GM13977 (cell line): ENCODE measurements around the gene CYGB.

ENCODE experiments used
- DNase-seq: peaks from one replicate; pipeline ENCODE4 v3.0.0; 2012; ENCODE audit warnings: low spot score
- CTCF ChIP-seq: IDR thresholded peaks from 2 replicates; pipeline ENCODE4 v1.5.1; 2012; ENCODE audit warnings: mild to moderate bottlenecking, control low read depth; ENCODE audit not compliant: insufficient read depth; ENCODE audit errors: extremely low read depth, missing control alignments
- in situ Hi-C: fragments of 300-500 bp; cut with MboI; formaldehyde crosslinking; loops from one replicate; pipeline ENCODE4 v1.12.0; 2022; ENCODE audit warnings: low sequenced_read_pairs, low pct_unique_long_range_greater_than_20kb, mixed read lengths, inconsistent platforms; ENCODE audit not compliant: unreplicated experiment

CYGB gene

GRCh38 chr17:76582660-76583059 lies 45.2 kb upstream of the CYGB start:
- no peak for TF ChIP-seq CTCF
- in situ Hi-C loops: no loop called here
- no peak for DNase-seq

GRCh38 chr17:76581515-76581914 lies 44.0 kb upstream of the CYGB start:
- no peak for TF ChIP-seq CTCF
- in situ Hi-C loops: no loop called here
- no peak for DNase-seq

- in situ Hi-C loops: no loop called here
- no peak for TF ChIP-seq CTCF
- DNase-seq: peak; percentile 43
Measured at GRCh38 chr17:76579281-76579680, 41.8 kb upstream of the CYGB start.

- no peak for DNase-seq
- no peak for TF ChIP-seq CTCF
- in situ Hi-C loops: no loop called here
Measured at GRCh38 chr17:76578376-76578775, 40.9 kb upstream of the CYGB start.

- TF ChIP-seq CTCF: no peak
- DNase-seq: no peak
- in situ Hi-C loops: no loop called here
Measured at GRCh38 chr17:76577876-76578275, 40.4 kb upstream of the CYGB start.

- in situ Hi-C loops: no loop called here
- TF ChIP-seq CTCF: no peak
- DNase-seq: no peak
Measured at GRCh38 chr17:76576189-76576588, 38.7 kb upstream of the CYGB start.

GRCh38 chr17:76575570-76575969 lies 38.1 kb upstream of the CYGB start:
- no peak for TF ChIP-seq CTCF
- in situ Hi-C loops: no loop called here
- no peak for DNase-seq
